GM12874 (cell line): ENCODE measurements around the gene LANCL1.

ENCODE experiments used
- TF ChIP-seq, protein P1 (sequence below): IDR thresholded peaks from 2 replicates; pipeline ENCODE4 v1.5.1; 2011; ENCODE audit warnings: low read depth, mild to moderate bottlenecking, control low read depth, low read length, moderate library complexity; ENCODE audit not compliant: insufficient read depth

Gene LANCL1

DNA sequence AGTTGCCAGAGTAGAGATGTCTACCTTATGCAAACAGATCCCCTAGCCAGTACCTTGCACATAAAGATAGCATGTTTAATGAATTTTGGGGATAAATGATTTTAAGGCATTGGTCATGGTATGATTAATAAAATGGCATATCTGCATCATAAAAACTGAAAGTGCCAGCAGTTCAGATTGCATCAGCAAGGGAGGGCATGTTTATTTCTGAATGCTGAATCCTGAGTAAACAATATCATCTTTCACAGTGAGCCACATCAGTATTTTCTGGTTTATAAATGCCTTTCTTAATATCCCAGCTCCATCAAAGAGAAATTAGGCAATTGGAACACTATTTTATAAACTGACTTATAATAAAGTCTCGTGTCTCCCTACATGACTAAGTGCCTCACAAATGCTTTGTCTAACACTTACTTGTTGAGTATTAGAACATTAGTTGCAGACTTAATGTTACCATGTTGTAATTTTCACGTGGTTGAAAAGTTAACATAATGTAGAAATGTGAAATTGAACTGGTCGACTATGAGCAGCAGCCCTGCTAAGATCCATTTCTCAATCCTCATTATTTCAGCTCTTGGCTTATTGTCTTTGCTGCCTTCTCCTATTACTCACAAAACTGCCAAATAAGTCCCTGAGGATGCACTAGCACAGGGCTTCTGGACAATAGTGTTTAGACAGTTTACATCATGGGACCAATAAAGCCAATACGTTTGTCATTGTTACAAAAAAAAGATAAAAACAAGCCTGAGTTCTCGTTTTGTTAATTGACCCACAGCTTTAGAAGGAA lies 48.0 kb downstream of the LANCL1 start:
- TF ChIP-seq, protein P1, sequence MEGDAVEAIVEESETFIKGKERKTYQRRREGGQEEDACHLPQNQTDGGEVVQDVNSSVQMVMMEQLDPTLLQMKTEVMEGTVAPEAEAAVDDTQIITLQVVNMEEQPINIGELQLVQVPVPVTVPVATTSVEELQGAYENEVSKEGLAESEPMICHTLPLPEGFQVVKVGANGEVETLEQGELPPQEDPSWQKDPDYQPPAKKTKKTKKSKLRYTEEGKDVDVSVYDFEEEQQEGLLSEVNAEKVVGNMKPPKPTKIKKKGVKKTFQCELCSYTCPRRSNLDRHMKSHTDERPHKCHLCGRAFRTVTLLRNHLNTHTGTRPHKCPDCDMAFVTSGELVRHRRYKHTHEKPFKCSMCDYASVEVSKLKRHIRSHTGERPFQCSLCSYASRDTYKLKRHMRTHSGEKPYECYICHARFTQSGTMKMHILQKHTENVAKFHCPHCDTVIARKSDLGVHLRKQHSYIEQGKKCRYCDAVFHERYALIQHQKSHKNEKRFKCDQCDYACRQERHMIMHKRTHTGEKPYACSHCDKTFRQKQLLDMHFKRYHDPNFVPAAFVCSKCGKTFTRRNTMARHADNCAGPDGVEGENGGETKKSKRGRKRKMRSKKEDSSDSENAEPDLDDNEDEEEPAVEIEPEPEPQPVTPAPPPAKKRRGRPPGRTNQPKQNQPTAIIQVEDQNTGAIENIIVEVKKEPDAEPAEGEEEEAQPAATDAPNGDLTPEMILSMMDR = no peak

DNA sequence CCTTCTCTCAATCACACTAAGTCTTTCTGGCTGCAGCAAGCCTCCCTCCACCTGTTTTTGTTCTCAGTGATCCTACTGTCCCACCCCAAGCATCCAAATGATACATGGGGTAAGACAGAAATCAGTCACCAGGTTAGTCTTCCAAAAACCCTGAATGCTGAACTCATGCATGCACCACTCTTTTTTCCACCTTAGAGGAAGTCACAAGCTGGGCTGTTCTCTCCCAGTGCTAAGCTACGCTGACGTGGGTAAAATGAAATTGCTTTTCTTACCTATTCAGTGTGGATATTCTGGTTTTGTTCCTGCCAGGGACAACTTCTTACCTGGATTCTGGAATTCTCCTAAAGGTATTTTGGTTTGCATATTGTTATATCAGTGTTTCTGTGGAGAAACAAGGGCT lies 54.2 kb downstream of the LANCL1 start:
- TF ChIP-seq, protein P1 = no peak

DNA sequence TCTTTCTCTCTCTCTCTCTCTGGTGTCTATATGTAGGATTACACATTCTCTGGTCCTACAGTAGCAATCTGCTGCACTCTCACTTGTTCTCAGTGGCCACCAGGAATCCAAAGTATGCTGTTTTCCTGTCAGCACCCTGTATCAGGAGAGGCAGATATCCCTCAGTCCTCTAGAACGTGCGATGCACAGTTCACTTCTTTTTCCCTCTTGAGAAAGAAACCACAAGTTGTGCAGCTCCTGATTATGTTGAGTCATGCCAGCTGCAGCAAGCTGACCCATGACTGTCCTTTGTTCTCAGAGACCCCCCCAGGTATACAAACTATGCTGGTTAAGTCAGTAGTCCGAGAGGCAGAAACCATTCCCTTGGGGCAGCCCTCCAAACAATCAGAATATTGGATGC lies 54.6 kb downstream of the LANCL1 start:
- TF ChIP-seq, protein P1 = no peak

DNA sequence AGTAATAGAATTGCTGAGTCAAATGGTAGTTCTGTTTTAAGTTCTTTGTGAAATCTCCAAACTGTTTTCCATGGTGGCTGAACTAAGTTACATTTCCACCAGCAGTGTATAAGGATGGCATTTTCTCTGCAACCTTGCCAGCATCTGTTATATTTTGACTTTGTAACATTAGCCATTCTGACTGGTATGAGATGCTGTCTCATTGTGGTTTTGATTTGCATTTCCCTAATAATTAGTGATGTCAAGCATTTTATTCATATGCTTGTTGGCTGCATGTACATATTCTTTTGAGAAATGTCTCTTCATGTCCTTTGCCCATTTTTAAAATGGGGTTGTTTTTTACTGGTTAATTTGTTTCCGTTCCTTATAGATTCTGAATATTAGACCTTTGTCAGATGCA lies 63.9 kb downstream of the LANCL1 start:
- TF ChIP-seq, protein P1 = no peak

DNA sequence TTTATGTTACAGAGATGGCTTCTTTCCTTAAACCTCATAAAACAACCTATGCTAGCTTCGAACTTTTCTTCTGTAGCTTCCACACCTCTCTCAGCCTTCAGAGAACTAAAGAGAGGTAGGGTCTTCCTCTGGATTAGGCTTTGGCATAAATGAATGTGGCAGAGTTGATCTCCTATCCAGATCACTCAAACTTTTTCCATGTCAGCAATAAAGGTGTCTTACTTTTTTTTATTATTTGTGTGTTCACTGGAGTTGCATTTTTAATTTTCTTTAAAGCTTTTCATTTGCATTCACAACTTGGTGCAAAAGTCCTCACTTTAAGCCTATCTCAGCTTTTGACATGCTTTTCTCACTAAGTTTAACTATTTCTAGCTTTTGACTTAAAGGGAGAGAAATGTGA lies 66.0 kb downstream of the LANCL1 start:
- TF ChIP-seq, protein P1 = no peak

DNA sequence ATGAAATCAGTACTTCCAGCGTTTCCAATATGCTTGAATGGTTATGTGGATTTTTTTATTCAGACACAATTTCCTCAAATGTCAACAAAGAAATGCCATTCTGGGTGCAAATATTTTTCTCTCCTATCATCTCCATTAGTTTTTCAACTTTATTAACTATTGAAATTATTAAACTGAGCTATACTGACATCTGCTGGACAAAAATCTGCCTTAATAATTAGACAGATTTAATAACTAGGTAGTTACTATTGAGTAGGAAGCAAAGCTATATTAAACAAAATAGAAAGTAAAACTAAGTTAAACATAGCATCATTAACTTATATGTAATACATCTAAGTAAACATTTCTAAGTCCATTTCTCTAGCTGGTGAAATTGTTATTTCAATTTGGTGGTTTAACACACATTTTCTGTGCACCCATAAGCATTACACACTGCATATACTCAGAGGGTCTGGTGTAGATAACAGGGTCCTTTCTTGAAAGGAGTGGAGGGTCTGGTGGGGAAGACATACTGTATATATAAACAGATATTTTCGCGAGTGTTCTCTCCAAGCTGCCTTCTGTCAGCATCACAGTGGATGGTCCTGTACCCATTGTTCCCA lies 77.0 kb downstream of the LANCL1 start:
- TF ChIP-seq, protein P1 = no peak

DNA sequence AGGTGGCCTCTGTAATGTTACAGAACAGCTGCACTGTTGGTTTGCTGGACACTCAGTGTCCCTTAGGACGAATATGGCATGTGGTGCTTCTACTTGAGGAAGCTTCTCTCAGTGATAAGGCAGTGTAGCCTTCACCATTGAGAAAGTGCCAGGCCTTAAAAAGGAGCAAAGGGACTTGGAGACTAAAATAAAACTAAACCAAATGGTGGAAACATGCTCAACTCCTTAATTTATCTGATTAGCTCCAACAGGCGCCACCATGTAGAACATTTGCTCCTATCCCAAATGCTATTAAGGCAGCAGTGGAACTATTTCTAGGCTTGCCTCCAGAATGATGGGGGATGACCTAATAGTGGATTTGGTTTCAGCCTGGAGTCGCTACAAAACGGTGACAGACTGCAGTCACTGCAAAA lies 84.1 kb downstream of the LANCL1 start:
- TF ChIP-seq, protein P1 = no peak
